HEK293 (cell line): ENCODE measurements around the gene TANK.

ENCODE experiments used
- GFI1B ChIP-seq: fragments of 450-650 bp; formaldehyde crosslinking; IDR thresholded peaks from 2 replicates; pipeline ENCODE4 v1.5.1; 2016; ENCODE audit warnings: missing biosample characterization, missing genetic modification characterization
- GLIS1 ChIP-seq: fragments of 450-650 bp; formaldehyde crosslinking; IDR thresholded peaks from 2 replicates; pipeline ENCODE4 v1.5.1; 2016; ENCODE audit warnings: missing biosample characterization, missing genetic modification characterization
- GLIS2 ChIP-seq: fragments of 450-650 bp; formaldehyde crosslinking; IDR thresholded peaks from 2 replicates; pipeline ENCODE4 v1.5.1; 2016; ENCODE audit warnings: missing biosample characterization, missing genetic modification characterization
- TCF7L2 ChIP-seq: IDR thresholded peaks from 2 replicates; pipeline ENCODE4 v1.6.1; 2011; ENCODE audit warnings: low read depth, mild to moderate bottlenecking, inconsistent platforms, low read length, moderate library complexity, borderline replicate concordance
- ZBTB17 ChIP-seq: fragments of 450-650 bp; formaldehyde crosslinking; IDR thresholded peaks from 2 replicates; pipeline ENCODE4 v1.5.1; 2016; ENCODE audit warnings: missing biosample characterization, missing genetic modification characterization
- ZBTB20 ChIP-seq: fragments of 450-650 bp; formaldehyde crosslinking; IDR thresholded peaks from 2 replicates; pipeline ENCODE4 v1.5.1; 2016; ENCODE audit warnings: missing biosample characterization, missing genetic modification characterization
- ZBTB21 ChIP-seq: fragments of 450-650 bp; formaldehyde crosslinking; IDR thresholded peaks from 2 replicates; pipeline ENCODE4 v1.5.1; 2017; ENCODE audit warnings: missing biosample characterization, missing genetic modification characterization
- ZBTB8A ChIP-seq: fragments of 450-650 bp; formaldehyde crosslinking; IDR thresholded peaks from 2 replicates; pipeline ENCODE4 v1.5.1; 2016; ENCODE audit warnings: missing biosample characterization, missing genetic modification characterization
- ZFHX2 ChIP-seq: fragments of 450-650 bp; formaldehyde crosslinking; conservative IDR thresholded peaks from 2 replicates; pipeline ENCODE4 v1.5.1; 2016; ENCODE audit warnings: missing biosample characterization, missing genetic modification characterization
- ZIC2 ChIP-seq: fragments of 450-650 bp; formaldehyde crosslinking; IDR thresholded peaks from 2 replicates; pipeline ENCODE4 v1.5.1; 2016; ENCODE audit warnings: missing biosample characterization, missing genetic modification characterization
- ZNF292 ChIP-seq: fragments of 450-650 bp; formaldehyde crosslinking; IDR thresholded peaks from 2 replicates; pipeline ENCODE4 v1.5.1; 2016; ENCODE audit warnings: low read depth, missing biosample characterization, missing genetic modification characterization, borderline replicate concordance
- ZNF311 ChIP-seq: fragments of 450-650 bp; formaldehyde crosslinking; IDR thresholded peaks from 2 replicates; pipeline ENCODE4 v1.5.1; 2017; ENCODE audit warnings: missing biosample characterization, missing genetic modification characterization, borderline replicate concordance
- ZNF362 ChIP-seq: fragments of 450-650 bp; formaldehyde crosslinking; IDR thresholded peaks from 2 replicates; pipeline ENCODE4 v1.5.1; 2016; ENCODE audit warnings: missing biosample characterization, missing genetic modification characterization
- ZNF404 ChIP-seq: fragments of 450-650 bp; formaldehyde crosslinking; IDR thresholded peaks from 2 replicates; pipeline ENCODE4 v1.5.1; 2017; ENCODE audit warnings: missing biosample characterization, missing genetic modification characterization
- ZNF449 ChIP-seq: fragments of 450-650 bp; formaldehyde crosslinking; IDR thresholded peaks from 2 replicates; pipeline ENCODE4 v1.5.1; 2017; ENCODE audit warnings: missing biosample characterization, mild to moderate bottlenecking, missing genetic modification characterization, moderate library complexity
- ZNF529 ChIP-seq: fragments of 450-650 bp; formaldehyde crosslinking; IDR thresholded peaks from 2 replicates; pipeline ENCODE4 v1.5.1; 2017; ENCODE audit warnings: missing genetic modification characterization, missing biosample characterization; ENCODE audit not compliant: insufficient replicate concordance
- ZNF571 ChIP-seq: fragments of 450-650 bp; formaldehyde crosslinking; IDR thresholded peaks from 2 replicates; pipeline ENCODE4 v1.5.0; 2017; ENCODE audit warnings: missing biosample characterization, missing genetic modification characterization
- ZNF600 ChIP-seq: fragments of 450-650 bp; formaldehyde crosslinking; IDR thresholded peaks from 2 replicates; pipeline ENCODE4 v1.5.1; 2016; ENCODE audit warnings: missing biosample characterization, missing genetic modification characterization
- ZNF776 ChIP-seq: fragments of 450-650 bp; formaldehyde crosslinking; IDR thresholded peaks from 2 replicates; pipeline ENCODE4 v1.5.0; 2017; ENCODE audit warnings: missing biosample characterization, missing genetic modification characterization, borderline replicate concordance
- ZNF777 ChIP-seq: fragments of 450-650 bp; formaldehyde crosslinking; IDR thresholded peaks from 2 replicates; pipeline ENCODE4 v1.5.1; 2017; ENCODE audit warnings: missing biosample characterization, missing genetic modification characterization, borderline replicate concordance
- ZNF785 ChIP-seq: fragments of 450-650 bp; formaldehyde crosslinking; IDR thresholded peaks from 2 replicates; pipeline ENCODE4 v1.5.1; 2016; ENCODE audit warnings: missing biosample characterization, missing genetic modification characterization
- ZNF791 ChIP-seq: fragments of 450-650 bp; formaldehyde crosslinking; IDR thresholded peaks from 2 replicates; pipeline ENCODE4 v1.5.1; 2016; ENCODE audit warnings: missing biosample characterization, missing genetic modification characterization
- ZSCAN5A ChIP-seq: fragments of 450-650 bp; formaldehyde crosslinking; IDR thresholded peaks from 2 replicates; pipeline ENCODE4 v1.5.1; 2016; ENCODE audit warnings: missing biosample characterization, missing genetic modification characterization
- TF ChIP-seq, protein P1 (sequence below): fragments of 450-650 bp; formaldehyde crosslinking; IDR thresholded peaks from 2 replicates; pipeline ENCODE4 v1.5.1; 2016; ENCODE audit warnings: missing biosample characterization, missing genetic modification characterization, borderline replicate concordance
- TF ChIP-seq, protein P2 (sequence below): fragments of 450-650 bp; formaldehyde crosslinking; IDR thresholded peaks from 2 replicates; pipeline ENCODE4 v1.5.1; 2017; ENCODE audit warnings: missing biosample characterization, missing genetic modification characterization

TANK gene

DNA sequence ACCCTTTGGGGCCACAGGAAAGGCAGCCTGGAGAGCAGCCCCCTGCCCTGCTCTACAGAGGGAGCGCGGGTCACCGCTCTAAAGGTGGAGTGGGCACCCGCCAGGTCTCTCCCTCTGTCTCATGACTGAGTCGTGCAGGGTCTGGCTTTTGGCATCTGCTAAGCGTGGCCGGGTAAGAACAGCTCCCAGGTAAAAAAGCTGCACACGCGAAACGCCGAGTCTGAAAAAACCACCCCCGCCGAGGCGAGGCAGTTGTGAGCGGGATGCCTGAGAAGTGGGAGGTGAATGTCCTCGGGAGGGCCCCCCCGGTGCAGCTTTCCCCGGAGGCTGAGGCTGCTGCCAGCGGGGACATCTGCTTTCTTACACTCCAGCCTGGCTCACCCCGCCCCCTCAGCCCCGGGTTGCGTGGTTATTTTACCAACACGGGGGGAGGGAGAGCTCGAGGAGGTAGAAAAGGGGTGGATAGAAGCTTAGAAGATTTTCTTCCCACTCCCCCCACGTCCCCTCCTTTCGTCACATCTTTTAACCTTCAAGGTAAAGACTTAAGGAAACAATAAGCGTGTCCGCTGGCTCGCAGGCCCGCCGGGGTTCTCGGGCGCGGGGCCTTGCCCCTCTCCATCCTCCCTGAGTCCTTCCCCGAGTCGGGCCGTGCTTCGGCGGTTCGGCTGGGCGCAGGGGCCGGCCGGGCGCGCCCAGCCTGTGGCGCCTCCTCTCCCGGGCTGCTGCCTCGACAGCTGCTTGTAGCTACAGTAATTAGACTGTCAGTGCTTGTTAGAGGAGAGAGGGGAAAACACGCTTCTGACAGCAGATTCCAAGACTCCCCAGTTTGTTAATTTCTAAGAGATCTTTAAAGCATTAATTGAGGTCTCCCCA, 77.4 kb downstream of the TANK start (continued):
- TF ChIP-seq ZNF785 (tag by site-specific recombination) (no peak), ZNF571 (tag by site-specific recombination) (no peak), ZIC2 (tag by site-specific recombination) (peak; percentile 33; the same call in 1 of the 2 replicates), ZNF449 (tag by site-specific recombination) (peak; percentile 94), ZNF292 (tag by site-specific recombination) (no peak), ZNF404 (tag by site-specific recombination) (no peak), ZNF776 (tag by site-specific recombination) (no peak), ZNF777 (tag by site-specific recombination) (no peak), GLIS2 (tag by site-specific recombination) (peak; percentile 73), ZBTB20 (tag by site-specific recombination) (peak; percentile 61; the same call in 1 of the 2 replicates), ZSCAN5A (tag by site-specific recombination) (no peak), ZNF311 (tag by site-specific recombination) (no peak), GFI1B (tag by site-specific recombination) (no peak), ZNF791 (tag by site-specific recombination) (no peak), GLIS1 (tag by site-specific recombination) (peak; percentile 78), ZBTB21 (tag by site-specific recombination) (no peak), ZNF600 (peak; percentile 57; the same call in 1 of the 2 replicates), ZNF529 (tag by site-specific recombination) (no peak), ZBTB17 (tag by site-specific recombination) (peak; percentile 64), TCF7L2 (no peak), ZBTB8A (tag by site-specific recombination) (peak; percentile 71), ZNF362 (no peak), ZFHX2 (tag by site-specific recombination) (peak; percentile 49)
- TF ChIP-seq, protein P1, sequence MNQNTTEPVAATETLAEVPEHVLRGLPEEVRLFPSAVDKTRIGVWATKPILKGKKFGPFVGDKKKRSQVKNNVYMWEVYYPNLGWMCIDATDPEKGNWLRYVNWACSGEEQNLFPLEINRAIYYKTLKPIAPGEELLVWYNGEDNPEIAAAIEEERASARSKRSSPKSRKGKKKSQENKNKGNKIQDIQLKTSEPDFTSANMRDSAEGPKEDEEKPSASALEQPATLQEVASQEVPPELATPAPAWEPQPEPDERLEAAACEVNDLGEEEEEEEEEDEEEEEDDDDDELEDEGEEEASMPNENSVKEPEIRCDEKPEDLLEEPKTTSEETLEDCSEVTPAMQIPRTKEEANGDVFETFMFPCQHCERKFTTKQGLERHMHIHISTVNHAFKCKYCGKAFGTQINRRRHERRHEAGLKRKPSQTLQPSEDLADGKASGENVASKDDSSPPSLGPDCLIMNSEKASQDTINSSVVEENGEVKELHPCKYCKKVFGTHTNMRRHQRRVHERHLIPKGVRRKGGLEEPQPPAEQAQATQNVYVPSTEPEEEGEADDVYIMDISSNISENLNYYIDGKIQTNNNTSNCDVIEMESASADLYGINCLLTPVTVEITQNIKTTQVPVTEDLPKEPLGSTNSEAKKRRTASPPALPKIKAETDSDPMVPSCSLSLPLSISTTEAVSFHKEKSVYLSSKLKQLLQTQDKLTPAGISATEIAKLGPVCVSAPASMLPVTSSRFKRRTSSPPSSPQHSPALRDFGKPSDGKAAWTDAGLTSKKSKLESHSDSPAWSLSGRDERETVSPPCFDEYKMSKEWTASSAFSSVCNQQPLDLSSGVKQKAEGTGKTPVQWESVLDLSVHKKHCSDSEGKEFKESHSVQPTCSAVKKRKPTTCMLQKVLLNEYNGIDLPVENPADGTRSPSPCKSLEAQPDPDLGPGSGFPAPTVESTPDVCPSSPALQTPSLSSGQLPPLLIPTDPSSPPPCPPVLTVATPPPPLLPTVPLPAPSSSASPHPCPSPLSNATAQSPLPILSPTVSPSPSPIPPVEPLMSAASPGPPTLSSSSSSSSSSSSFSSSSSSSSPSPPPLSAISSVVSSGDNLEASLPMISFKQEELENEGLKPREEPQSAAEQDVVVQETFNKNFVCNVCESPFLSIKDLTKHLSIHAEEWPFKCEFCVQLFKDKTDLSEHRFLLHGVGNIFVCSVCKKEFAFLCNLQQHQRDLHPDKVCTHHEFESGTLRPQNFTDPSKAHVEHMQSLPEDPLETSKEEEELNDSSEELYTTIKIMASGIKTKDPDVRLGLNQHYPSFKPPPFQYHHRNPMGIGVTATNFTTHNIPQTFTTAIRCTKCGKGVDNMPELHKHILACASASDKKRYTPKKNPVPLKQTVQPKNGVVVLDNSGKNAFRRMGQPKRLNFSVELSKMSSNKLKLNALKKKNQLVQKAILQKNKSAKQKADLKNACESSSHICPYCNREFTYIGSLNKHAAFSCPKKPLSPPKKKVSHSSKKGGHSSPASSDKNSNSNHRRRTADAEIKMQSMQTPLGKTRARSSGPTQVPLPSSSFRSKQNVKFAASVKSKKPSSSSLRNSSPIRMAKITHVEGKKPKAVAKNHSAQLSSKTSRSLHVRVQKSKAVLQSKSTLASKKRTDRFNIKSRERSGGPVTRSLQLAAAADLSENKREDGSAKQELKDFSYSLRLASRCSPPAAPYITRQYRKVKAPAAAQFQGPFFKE (tag by site-specific recombination): no peak
- TF ChIP-seq, protein P2, sequence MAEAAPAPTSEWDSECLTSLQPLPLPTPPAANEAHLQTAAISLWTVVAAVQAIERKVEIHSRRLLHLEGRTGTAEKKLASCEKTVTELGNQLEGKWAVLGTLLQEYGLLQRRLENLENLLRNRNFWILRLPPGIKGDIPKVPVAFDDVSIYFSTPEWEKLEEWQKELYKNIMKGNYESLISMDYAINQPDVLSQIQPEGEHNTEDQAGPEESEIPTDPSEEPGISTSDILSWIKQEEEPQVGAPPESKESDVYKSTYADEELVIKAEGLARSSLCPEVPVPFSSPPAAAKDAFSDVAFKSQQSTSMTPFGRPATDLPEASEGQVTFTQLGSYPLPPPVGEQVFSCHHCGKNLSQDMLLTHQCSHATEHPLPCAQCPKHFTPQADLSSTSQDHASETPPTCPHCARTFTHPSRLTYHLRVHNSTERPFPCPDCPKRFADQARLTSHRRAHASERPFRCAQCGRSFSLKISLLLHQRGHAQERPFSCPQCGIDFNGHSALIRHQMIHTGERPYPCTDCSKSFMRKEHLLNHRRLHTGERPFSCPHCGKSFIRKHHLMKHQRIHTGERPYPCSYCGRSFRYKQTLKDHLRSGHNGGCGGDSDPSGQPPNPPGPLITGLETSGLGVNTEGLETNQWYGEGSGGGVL (tag by site-specific recombination): peak; percentile 71
